ENCODE data around the gene HERC4. TPM values are rescaled to one million over a fixed set of nuclear protein-coding genes. Genes with fewer than 3 reads are reported as not detected.

The HERC4 gene
- total RNA-seq, 4 donors from 2014 or later, result 49.5 to 91.6 (median 79.0) TPM

DNA sequence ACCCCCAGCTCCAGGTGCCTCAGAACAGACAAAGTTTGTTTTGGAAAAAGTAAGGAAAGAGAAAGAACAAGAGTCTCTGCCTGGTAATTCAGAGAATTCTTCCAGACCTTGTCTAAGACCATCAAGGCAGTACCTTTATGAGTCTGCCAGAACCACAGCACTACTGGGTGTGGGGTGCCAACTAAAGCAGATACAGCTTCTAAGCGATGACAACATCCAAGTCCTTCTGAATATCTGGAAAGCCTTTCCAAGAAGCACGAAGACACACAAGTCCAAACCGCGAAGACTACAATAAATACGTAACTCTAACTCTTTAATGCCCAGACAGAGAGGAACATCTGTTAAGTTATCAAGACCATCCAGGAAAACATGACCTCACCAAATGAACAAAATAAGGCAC, 96.3 kb downstream of the HERC4 start:
- DNase-seq, result no peak
- TF ChIP-seq CTCF (IDR thresholded peaks at IDR 0.05) (no peak), POLR2A (IDR thresholded peaks at IDR 0.05) (no peak)
- Histone ChIP-seq H3K27ac (no peak overlapping the region), H3K27me3 (no peaks in the 10 kb centered on the region), H3K4me1 (no peaks in the 10 kb centered on the region), H3K4me3 (no peak overlapping the region), H3K36me3 (peaks cover 0 to 56% (median 3%) of the 10 kb centered on the region in 3 donors), H3K9me3 (no peaks in the 10 kb centered on the region)

DNA sequence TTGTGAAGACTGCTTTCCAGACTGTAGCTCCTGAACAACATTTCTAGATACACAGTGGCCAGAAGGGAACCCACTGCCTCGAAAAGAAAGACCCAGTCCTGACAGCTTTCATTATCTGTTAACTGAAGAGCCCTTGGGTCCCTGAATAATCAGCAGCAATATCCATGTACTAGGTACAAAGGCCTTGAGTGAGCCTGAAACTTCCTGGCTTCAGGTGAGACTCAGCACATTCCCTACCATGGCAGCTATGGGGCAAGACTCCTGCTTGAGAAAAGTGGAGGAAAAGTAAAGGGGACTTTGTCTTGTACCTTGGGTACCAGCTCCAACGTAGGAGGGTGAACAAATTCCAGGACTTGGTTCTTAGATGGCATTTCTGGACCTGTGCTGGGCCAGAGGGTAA, 97.8 kb downstream of the HERC4 start:
- no peak overlapping the region for H3K27ac ChIP-seq
- H3K36me3 ChIP-seq, result peaks cover 0 to 59% (median 3%) of the 10 kb centered on the region in 3 donors
- H3K4me3 ChIP-seq, result no peak overlapping the region
- H3K9me3 ChIP-seq, result no peaks in the 10 kb centered on the region
- TF ChIP-seq CTCF (IDR thresholded peaks at IDR 0.05), result no peak
- TF ChIP-seq POLR2A (IDR thresholded peaks at IDR 0.05), result no peak
- no peak for DNase-seq
- H3K4me1 ChIP-seq, result no peaks in the 10 kb centered on the region
- H3K27me3 ChIP-seq, result no peaks in the 10 kb centered on the region

DNA sequence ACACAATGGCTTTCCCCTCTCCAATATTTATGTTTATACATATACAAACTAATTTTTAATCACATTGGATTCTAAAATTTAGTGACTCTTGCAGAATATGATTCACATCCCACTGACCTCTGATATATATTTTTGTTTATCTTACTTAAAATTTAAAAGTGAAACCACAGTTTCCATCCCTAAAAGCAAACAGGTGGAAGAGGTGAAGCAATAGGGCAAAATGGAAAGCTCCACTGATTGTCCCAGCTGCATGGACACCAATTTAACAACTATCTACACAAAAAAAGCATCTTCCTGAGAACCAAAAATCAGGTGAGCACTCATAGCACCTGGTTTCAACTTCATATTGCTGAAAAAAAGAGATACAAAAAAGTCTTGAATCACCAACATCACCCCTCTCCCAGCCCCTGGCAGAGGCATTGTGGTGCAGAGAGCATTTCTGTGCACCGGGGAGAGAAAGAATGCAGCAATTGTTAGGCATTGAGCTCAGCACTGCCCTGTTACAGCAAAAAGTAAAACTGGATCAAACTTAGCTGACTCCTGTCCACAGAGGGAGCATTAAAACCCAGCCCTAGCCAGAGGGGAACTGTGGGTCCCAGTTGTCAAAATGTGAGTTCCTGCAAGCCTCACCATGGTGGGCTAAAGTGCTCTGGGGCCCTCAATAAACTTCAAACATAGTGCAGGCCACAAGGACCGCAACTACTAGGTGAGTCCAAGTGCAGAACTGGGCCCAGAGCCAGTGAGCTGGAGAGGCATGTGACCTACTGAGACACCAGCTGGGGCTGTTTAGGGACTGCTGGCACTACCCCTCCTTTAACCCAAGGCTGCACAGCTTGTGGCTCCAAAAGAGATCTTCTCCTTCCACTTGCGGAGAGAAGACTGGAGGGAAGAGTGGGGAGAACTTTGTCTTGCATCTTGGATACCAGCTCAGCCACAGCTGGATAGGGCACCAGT, 98.5 kb downstream of the HERC4 start:
- Histone ChIP-seq H3K36me3 (peaks cover 0 to 66% (median 3%) of the 10 kb centered on the region in 3 donors), H3K27me3 (no peaks in the 10 kb centered on the region), H3K9me3 (peaks cover 0 to 4% (median 0%) of the 10 kb centered on the region in 4 donors), H3K4me1 (no peaks in the 10 kb centered on the region), H3K4me3 (no peak overlapping the region), H3K27ac (no peak overlapping the region)
- no peak for DNase-seq
- TF ChIP-seq POLR2A (IDR thresholded peaks at IDR 0.05) (no peak), CTCF (IDR thresholded peaks at IDR 0.05) (no peak)

DNA sequence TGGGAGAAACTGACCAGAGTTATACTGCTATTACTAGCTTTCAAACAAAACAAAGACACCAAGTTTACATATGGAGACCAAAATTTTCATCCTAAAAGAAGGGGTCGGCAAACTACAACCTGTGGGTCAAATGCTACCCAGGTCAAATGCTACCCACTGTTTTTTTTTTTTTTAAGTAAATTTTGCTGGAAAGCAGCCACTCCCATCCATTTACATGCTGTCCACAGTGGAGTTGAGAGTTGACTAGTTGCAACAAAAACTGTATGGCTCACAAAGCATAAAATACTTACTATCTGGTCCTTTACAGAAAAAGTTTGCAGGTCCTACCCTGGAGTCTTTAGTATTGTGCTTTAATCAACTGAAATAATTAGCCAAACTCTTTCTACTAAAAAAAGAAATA, 99.2 kb downstream of the HERC4 start:
- peaks cover 0 to 68% (median 3%) of the 10 kb centered on the region in 3 donors for H3K36me3 ChIP-seq
- H3K4me1 ChIP-seq, result no peaks in the 10 kb centered on the region
- peaks cover 0 to 7% (median 0%) of the 10 kb centered on the region in 4 donors for H3K9me3 ChIP-seq
- no peaks in the 10 kb centered on the region for H3K27me3 ChIP-seq
- TF ChIP-seq CTCF (IDR thresholded peaks at IDR 0.05), result no peak
- TF ChIP-seq POLR2A (IDR thresholded peaks at IDR 0.05), result no peak
- no peak overlapping the region for H3K4me3 ChIP-seq
- DNase-seq, result no peak
- H3K27ac ChIP-seq, result no peak overlapping the region

GRCh38 chr10:67971311-67971710, 103.8 kb downstream of the HERC4 start:
- Histone ChIP-seq H3K4me3 (no peak overlapping the region), H3K9me3 (peaks cover 0 to 7% (median 0%) of the 10 kb centered on the region in 4 donors), H3K27me3 (no peaks in the 10 kb centered on the region), H3K27ac (no peak overlapping the region), H3K4me1 (no peaks in the 10 kb centered on the region), H3K36me3 (peaks cover 0 to 37% (median 0%) of the 10 kb centered on the region in 3 donors)
- DNase-seq, result no peak
- no peak for TF ChIP-seq POLR2A (IDR thresholded peaks at IDR 0.05)
- no peak for TF ChIP-seq CTCF (IDR thresholded peaks at IDR 0.05)

Data from Peyer's patch (tissue), 4 donors.